ENCODE results near the gene FBP2.

FBP2 gene

DNA sequence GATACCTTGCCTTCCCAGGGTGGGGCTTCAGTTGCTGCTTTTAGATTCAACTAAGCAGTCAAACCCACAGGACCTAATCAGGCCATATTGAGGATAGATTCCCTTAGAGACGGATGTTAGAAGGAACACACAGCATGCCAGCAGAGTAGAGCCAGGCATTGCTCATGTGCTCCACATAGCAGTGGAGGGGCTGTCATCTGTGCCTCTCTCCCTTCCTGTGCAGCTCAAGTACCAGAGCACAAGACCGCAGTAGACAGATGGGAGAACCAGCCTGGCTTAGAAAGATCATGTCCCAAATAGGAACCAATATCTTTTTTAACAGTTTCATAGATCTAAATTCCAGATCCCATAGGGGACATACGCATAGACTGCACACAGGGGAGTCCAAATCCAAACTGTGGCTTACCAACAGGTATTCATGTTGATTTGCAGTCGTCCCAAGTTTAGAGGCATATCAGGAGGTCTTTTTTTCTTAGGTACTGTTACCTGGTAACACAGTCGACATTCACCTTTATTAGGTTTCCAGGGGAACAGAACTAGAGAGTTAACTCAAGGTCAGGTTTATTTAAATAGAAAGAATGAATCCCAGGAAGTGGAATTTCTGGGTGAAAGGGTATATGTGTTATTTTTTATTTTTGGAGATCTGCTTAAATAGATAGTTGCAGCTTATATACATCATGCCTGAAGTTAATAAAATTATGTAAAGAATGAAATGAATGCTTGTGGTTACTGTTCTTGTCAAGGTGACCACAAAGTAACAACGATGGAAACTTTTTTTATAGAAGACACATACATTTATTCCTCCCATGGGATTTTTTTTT is 82.3 kb downstream of the FBP2 start:
- no peak overlapping the region for H3K27ac ChIP-seq (ENCODE audit: low read depth, low read length)

More for the DNA sequence above, 82.3 kb downstream of the FBP2 start:
- no peak overlapping the region for H3K9ac ChIP-seq (ENCODE audit: low read length)
- TF ChIP-seq EZH2phosphoT487 (conservative IDR thresholded peaks at IDR 0.05; ENCODE audit: low read length), result no peak
- TF ChIP-seq, protein P1, sequence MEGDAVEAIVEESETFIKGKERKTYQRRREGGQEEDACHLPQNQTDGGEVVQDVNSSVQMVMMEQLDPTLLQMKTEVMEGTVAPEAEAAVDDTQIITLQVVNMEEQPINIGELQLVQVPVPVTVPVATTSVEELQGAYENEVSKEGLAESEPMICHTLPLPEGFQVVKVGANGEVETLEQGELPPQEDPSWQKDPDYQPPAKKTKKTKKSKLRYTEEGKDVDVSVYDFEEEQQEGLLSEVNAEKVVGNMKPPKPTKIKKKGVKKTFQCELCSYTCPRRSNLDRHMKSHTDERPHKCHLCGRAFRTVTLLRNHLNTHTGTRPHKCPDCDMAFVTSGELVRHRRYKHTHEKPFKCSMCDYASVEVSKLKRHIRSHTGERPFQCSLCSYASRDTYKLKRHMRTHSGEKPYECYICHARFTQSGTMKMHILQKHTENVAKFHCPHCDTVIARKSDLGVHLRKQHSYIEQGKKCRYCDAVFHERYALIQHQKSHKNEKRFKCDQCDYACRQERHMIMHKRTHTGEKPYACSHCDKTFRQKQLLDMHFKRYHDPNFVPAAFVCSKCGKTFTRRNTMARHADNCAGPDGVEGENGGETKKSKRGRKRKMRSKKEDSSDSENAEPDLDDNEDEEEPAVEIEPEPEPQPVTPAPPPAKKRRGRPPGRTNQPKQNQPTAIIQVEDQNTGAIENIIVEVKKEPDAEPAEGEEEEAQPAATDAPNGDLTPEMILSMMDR (IDR thresholded peaks at IDR 0.05; ENCODE audit: insufficient read depth, low read length, poor library complexity, severe bottlenecking), result no peak
- H3K4me3 ChIP-seq (ENCODE audit: insufficient read depth, low read length, poor library complexity, severe bottlenecking), result no peak overlapping the region
- H2AFZ ChIP-seq (ENCODE audit: low read depth, low read length, severe bottlenecking), result no peak overlapping the region
- H3K9me3 ChIP-seq (ENCODE audit: insufficient read depth, low read length), result no peaks in the 10 kb centered on the region
- no peaks in the 10 kb centered on the region for H3K36me3 ChIP-seq (ENCODE audit: low read length)
- no peaks in the 10 kb centered on the region for H3K27me3 ChIP-seq (ENCODE audit: low read length)
- H4K20me1 ChIP-seq (ENCODE audit: low read depth, low read length), result no peaks in the 10 kb centered on the region
- H3K4me2 ChIP-seq (ENCODE audit: low read depth, low read length, poor library complexity, severe bottlenecking), result no peak overlapping the region
- H3K9me2 ChIP-seq (replicated peaks; ENCODE audit: insufficient read depth, low read length), result no peaks in the 10 kb centered on the region
- no peaks in the 10 kb centered on the region for H3F3A ChIP-seq (ENCODE audit: insufficient read depth)
- H3K79me2 ChIP-seq (ENCODE audit: insufficient read depth, low read length), result no peaks in the 10 kb centered on the region

Measured in SU-DHL-6 (cell line).